ENCODE data around the gene DBF4B.

- TF ChIP-seq CTCF (conservative IDR thresholded peaks at IDR 0.05; ENCODE audit: low read depth, low read length): no peak
- TF ChIP-seq EZH2 (IDR thresholded peaks at IDR 0.05; ENCODE audit: borderline replicate concordance, low read depth, low read length, poor library complexity, severe bottlenecking): no peak
These were observed 64.7 kb downstream of the DBF4B start for GRCh38 chr17:44773140-44773539.
